Activated CD4-positive, alpha-beta T cell treated with anti-CD3 and anti-CD28 coated beads for 24 hours (primary cell): Measurements from ENCODE around the gene FOXD1.
"Not testable (repeated sequence)": the region's sequence is repeated elsewhere in the genome, so short reads cannot be mapped to it uniquely, and the experiment has no call there.

Source experiments
- DNase-seq, 2 donors: peaks; one replicate each; pipeline ENCODE4 v3.0.0-alpha.2; 2020; ENCODE audit warnings: low read depth in 2 of 2

Gene FOXD1

GRCh38 chr5:73448463-73449136 is at the start of gene FOXD1:
Gene FOXD1, minus strand, starts transcription at chr5:73448777. Its CDS starts 415 bp downstream, at chr5:73448362.
- DNase-seq = no peak

GRCh38 chr5:73497497-73498056 is 49.0 kb upstream of the FOXD1 start:
- DNase-seq = no peak

- no peak for DNase-seq
Observed at GRCh38 chr5:73496984-73497457, 48.4 kb upstream of the FOXD1 start.

- DNase-seq = no peak
Observed at GRCh38 chr5:73495772-73496335, 47.3 kb upstream of the FOXD1 start.

- no peak for DNase-seq
Observed at GRCh38 chr5:73494721-73495120, 46.1 kb upstream of the FOXD1 start.

GRCh38 chr5:73493421-73493820 is 44.8 kb upstream of the FOXD1 start:
- DNase-seq = no peak

- no peak for DNase-seq
Observed at GRCh38 chr5:73491155-73491554, 42.6 kb upstream of the FOXD1 start.

GRCh38 chr5:73490088-73490487 is 41.5 kb upstream of the FOXD1 start:
- DNase-seq = no peak

- DNase-seq = no peak
Observed at GRCh38 chr5:73488806-73489205, 40.2 kb upstream of the FOXD1 start.

GRCh38 chr5:73487815-73488214 is 39.2 kb upstream of the FOXD1 start:
- DNase-seq = no peak

- not testable (repeated sequence) for DNase-seq
Observed at GRCh38 chr5:73487257-73487656, 38.7 kb upstream of the FOXD1 start.

- no peak for DNase-seq
Observed at GRCh38 chr5:73486119-73486899, 37.7 kb upstream of the FOXD1 start.

- no peak for DNase-seq
Observed at GRCh38 chr5:73485715-73486114, 37.1 kb upstream of the FOXD1 start.

- DNase-seq = no peak
Observed at GRCh38 chr5:73484511-73484910, 35.9 kb upstream of the FOXD1 start.

GRCh38 chr5:73483676-73484075 is 35.1 kb upstream of the FOXD1 start:
- no peak for DNase-seq

GRCh38 chr5:73482383-73483136 is 34.0 kb upstream of the FOXD1 start:
- DNase-seq = no peak

- DNase-seq = no peak
Observed at GRCh38 chr5:73480500-73480899, 31.9 kb upstream of the FOXD1 start.

- DNase-seq = no peak
Observed at GRCh38 chr5:73472116-73472515, 23.5 kb upstream of the FOXD1 start.

- no peak for DNase-seq
Observed at GRCh38 chr5:73471654-73472053, 23.1 kb upstream of the FOXD1 start.

- DNase-seq = no peak
Observed at GRCh38 chr5:73469878-73470277, 21.3 kb upstream of the FOXD1 start.

GRCh38 chr5:73468638-73469037 is 20.1 kb upstream of the FOXD1 start:
- not testable (repeated sequence) for DNase-seq
